ENCODE data around the gene CEP20.
A peak's percentile ranks its signal among the peaks of the same experiment; 100 is the strongest.
"Not testable (repeated sequence)": the region's sequence is repeated elsewhere in the genome, so short reads cannot be mapped to it uniquely, and the experiment has no call there.

The CEP20 gene

GRCh38 chr16:15857724-15858560, 30.5 kb downstream of the CEP20 start:
- peak; percentile 79 for DNase-seq (ENCODE audit: low read depth)

GRCh38 chr16:15856901-15857698, 31.3 kb downstream of the CEP20 start, which contains the start of gene MYH11:
TSS of gene MYH11 (minus strand) at chr16:15857028. CDS start at chr16:15838252, 18,776 bp downstream.
- DNase-seq (ENCODE audit: low read depth): no peak

GRCh38 chr16:15856182-15856581, 32.2 kb downstream of the CEP20 start:
- no peak for DNase-seq (ENCODE audit: low read depth)

- no peak for DNase-seq (ENCODE audit: low read depth)
Measured at GRCh38 chr16:15855704-15856003, 32.7 kb downstream of the CEP20 start.

- no peak for DNase-seq (ENCODE audit: low read depth)
Measured at GRCh38 chr16:15854906-15855703, 33.3 kb downstream of the CEP20 start.

GRCh38 chr16:15854061-15854460, 34.3 kb downstream of the CEP20 start:
- no peak for DNase-seq (ENCODE audit: low read depth)

- no peak for DNase-seq (ENCODE audit: low read depth)
Measured at GRCh38 chr16:15853021-15853420, 35.4 kb downstream of the CEP20 start.

GRCh38 chr16:15850555-15850954, 37.8 kb downstream of the CEP20 start:
- DNase-seq (ENCODE audit: low read depth): not testable (repeated sequence)

GRCh38 chr16:15849209-15849981, 39.0 kb downstream of the CEP20 start:
- DNase-seq (ENCODE audit: low read depth): no peak

- peak; percentile 43 for DNase-seq (ENCODE audit: low read depth)
Measured at GRCh38 chr16:15847611-15848175, 40.7 kb downstream of the CEP20 start.

- DNase-seq (ENCODE audit: low read depth): no peak
Measured at GRCh38 chr16:15846510-15846909, 41.9 kb downstream of the CEP20 start.

- peak; percentile 77 for DNase-seq (ENCODE audit: low read depth)
Measured at GRCh38 chr16:15843635-15844279, 44.6 kb downstream of the CEP20 start.

- not testable (repeated sequence) for DNase-seq (ENCODE audit: low read depth)
Measured at GRCh38 chr16:15839204-15839603, 49.2 kb downstream of the CEP20 start.

GRCh38 chr16:15837761-15838160, 50.6 kb downstream of the CEP20 start:
- no peak for DNase-seq (ENCODE audit: low read depth)

- no peak for DNase-seq (ENCODE audit: low read depth)
Measured at GRCh38 chr16:15836965-15837611, 51.3 kb downstream of the CEP20 start.

GRCh38 chr16:15836074-15836473, 52.3 kb downstream of the CEP20 start:
- DNase-seq (ENCODE audit: low read depth): no peak

GRCh38 chr16:15835136-15835878, 53.1 kb downstream of the CEP20 start:
- peak; percentile 45 for DNase-seq (ENCODE audit: low read depth)

- no peak for DNase-seq (ENCODE audit: low read depth)
Measured at GRCh38 chr16:15834502-15834901, 53.9 kb downstream of the CEP20 start.

- no peak for DNase-seq (ENCODE audit: low read depth)
Measured at GRCh38 chr16:15833541-15833940, 54.9 kb downstream of the CEP20 start.
